PC-9 (cell line): Measurements from ENCODE around the gene MSH3.

Source experiments
- CTCF ChIP-seq: fragments of 200-600 bp; sonication (generic); conservative IDR thresholded peaks from 2 replicates; pipeline ENCODE4 v1.6.1; 2017; ENCODE audit warnings: mixed run types, antibody characterized with exemption, mild to moderate bottlenecking, moderate library complexity
- EZH2 ChIP-seq: fragments of 200-600 bp; sonication (generic); IDR thresholded peaks from 2 replicates; pipeline ENCODE4 v1.8.0; 2017; ENCODE audit warnings: antibody characterized with exemption, low read depth

- TF ChIP-seq CTCF (no peak), EZH2 (no peak)
Measured at GRCh38 chr5:80871541-80871961, 217.1 kb downstream of the MSH3 start.
